Measurements from ENCODE around the gene CDK9.

CDK9 gene

GRCh38 chr9:127780126-127780885 is 5.5 kb upstream of the CDK9 start:
- TF ChIP-seq POLR2A (IDR thresholded peaks at IDR 0.05; ENCODE audit: low read length) (no peak), GATA1 (IDR thresholded peaks at IDR 0.05; ENCODE audit: low read depth, low read length) (no peak)
- DNase-seq: no peak

GRCh38 chr9:127780909-127781308 is 4.9 kb upstream of the CDK9 start:
- peak in 1 of 2 experiments; percentile 40 for DNase-seq

- no peak for TF ChIP-seq GATA1 (IDR thresholded peaks at IDR 0.05; ENCODE audit: low read depth, low read length)
- no peak for TF ChIP-seq POLR2A (IDR thresholded peaks at IDR 0.05; ENCODE audit: low read length)
- no peak for DNase-seq
Measured at GRCh38 chr9:127781806-127782205, 4.0 kb upstream of the CDK9 start.

- DNase-seq: peak; percentile 31 to 43
- TF ChIP-seq GATA1 (IDR thresholded peaks at IDR 0.05; ENCODE audit: low read depth, low read length) (no peak), POLR2A (IDR thresholded peaks at IDR 0.05; ENCODE audit: low read length) (no peak)
Measured at GRCh38 chr9:127783111-127784008, 2.5 kb upstream of the CDK9 start.

GRCh38 chr9:127785023-127785932 is 556 bp upstream of the CDK9 start:
- TF ChIP-seq POLR2A (IDR thresholded peaks at IDR 0.05; ENCODE audit: low read length) (peak; percentile 21), GATA1 (IDR thresholded peaks at IDR 0.05; ENCODE audit: low read depth, low read length) (no peak)
- peak; percentile 90 to 94 for DNase-seq

- no peak for TF ChIP-seq POLR2A (IDR thresholded peaks at IDR 0.05; ENCODE audit: low read length)
- TF ChIP-seq GATA1 (IDR thresholded peaks at IDR 0.05; ENCODE audit: low read depth, low read length): no peak
- peak; percentile 53 to 66 for DNase-seq
Measured at GRCh38 chr9:127786773-127787104, 905 bp downstream of the CDK9 start.

GRCh38 chr9:127788337-127789011 is 2.6 kb downstream of the CDK9 start:
- no peak for TF ChIP-seq GATA1 (IDR thresholded peaks at IDR 0.05; ENCODE audit: low read depth, low read length)
- no peak for TF ChIP-seq POLR2A (IDR thresholded peaks at IDR 0.05; ENCODE audit: low read length)
- DNase-seq: no peak

GRCh38 chr9:127789179-127789578 is 3.3 kb downstream of the CDK9 start:
- no peak for TF ChIP-seq POLR2A (IDR thresholded peaks at IDR 0.05; ENCODE audit: low read length)
- no peak for DNase-seq

GRCh38 chr9:127790094-127790855 is 4.4 kb downstream of the CDK9 start:
- TF ChIP-seq GATA1 (IDR thresholded peaks at IDR 0.05; ENCODE audit: low read depth, low read length) (no peak), POLR2A (IDR thresholded peaks at IDR 0.05; ENCODE audit: low read length) (no peak)
- DNase-seq: no peak

- DNase-seq: no peak
Measured at GRCh38 chr9:127791085-127791484, 5.3 kb downstream of the CDK9 start.

GRCh38 chr9:127792417-127793031 is 6.7 kb downstream of the CDK9 start:
- peak in 1 of 2 experiments; percentile 31 for DNase-seq
- TF ChIP-seq GATA1 (IDR thresholded peaks at IDR 0.05; ENCODE audit: low read depth, low read length): no peak
- no peak for TF ChIP-seq POLR2A (IDR thresholded peaks at IDR 0.05; ENCODE audit: low read length)

More at GRCh38 chr9:127791085-127791484, 5.3 kb downstream of the CDK9 start:
- TF ChIP-seq POLR2A (IDR thresholded peaks at IDR 0.05; ENCODE audit: low read length) (no peak), GATA1 (IDR thresholded peaks at IDR 0.05; ENCODE audit: low read depth, low read length) (no peak)

GRCh38 chr9:127793093-127793708 is 7.4 kb downstream of the CDK9 start:
- no peak for DNase-seq
- TF ChIP-seq GATA1 (IDR thresholded peaks at IDR 0.05; ENCODE audit: low read depth, low read length) (no peak), POLR2A (IDR thresholded peaks at IDR 0.05; ENCODE audit: low read length) (no peak)

Measured in erythroblast (primary cell).